Epithelial cell of proximal tubule (primary cell): ENCODE data around the gene VAMP4. TPM values are rescaled to one million over a fixed set of nuclear protein-coding genes. Genes with fewer than 3 reads are reported as not detected.

Experiments
- DNase-seq: peaks from one replicate; pipeline ENCODE4 v3.0.0-alpha.2; 2011; ENCODE audit warnings: low read depth
- H3K4me3 ChIP-seq: 2 replicates; pipeline ENCODE4 v1.5.1; 2011; ENCODE audit warnings: low read depth, mild to moderate bottlenecking, low read length
- total RNA-seq: library from RNA; depleted of rRNA; stranded (reverse); fragments of >200 nt; gene quantifications from 2 replicates; pipeline ENCODE4 v1.2.3, GENCODE V29; 2015
- TF ChIP-seq, protein P1 (sequence below): conservative IDR thresholded peaks from 2 replicates; pipeline ENCODE4 v1.5.1; 2012; ENCODE audit warnings: low read depth, mild to moderate bottlenecking, low read length

VAMP4 gene
- total RNA-seq, 1 donor from 2014 or later: 5.8 TPM

DNA sequence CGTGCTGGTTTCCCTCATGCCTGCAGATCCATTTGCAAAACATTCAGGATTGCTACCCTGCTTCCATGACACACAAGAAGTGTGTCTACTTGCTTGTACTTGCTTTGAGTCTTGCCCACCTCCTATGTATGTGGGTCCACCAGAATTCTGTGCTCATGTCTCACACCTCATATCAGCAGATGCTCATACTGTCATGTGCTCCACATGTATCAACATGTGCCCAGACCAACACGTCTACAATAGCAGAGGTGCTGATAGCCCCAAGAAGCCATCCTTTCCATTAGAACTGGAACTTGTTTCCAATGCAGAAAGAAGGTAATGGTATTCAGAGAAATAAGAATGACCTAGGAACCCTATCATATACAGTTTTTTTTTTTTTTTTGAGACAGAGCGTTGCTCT is 61.5 kb downstream of the VAMP4 start:
- no peak for DNase-seq
- TF ChIP-seq, protein P1, sequence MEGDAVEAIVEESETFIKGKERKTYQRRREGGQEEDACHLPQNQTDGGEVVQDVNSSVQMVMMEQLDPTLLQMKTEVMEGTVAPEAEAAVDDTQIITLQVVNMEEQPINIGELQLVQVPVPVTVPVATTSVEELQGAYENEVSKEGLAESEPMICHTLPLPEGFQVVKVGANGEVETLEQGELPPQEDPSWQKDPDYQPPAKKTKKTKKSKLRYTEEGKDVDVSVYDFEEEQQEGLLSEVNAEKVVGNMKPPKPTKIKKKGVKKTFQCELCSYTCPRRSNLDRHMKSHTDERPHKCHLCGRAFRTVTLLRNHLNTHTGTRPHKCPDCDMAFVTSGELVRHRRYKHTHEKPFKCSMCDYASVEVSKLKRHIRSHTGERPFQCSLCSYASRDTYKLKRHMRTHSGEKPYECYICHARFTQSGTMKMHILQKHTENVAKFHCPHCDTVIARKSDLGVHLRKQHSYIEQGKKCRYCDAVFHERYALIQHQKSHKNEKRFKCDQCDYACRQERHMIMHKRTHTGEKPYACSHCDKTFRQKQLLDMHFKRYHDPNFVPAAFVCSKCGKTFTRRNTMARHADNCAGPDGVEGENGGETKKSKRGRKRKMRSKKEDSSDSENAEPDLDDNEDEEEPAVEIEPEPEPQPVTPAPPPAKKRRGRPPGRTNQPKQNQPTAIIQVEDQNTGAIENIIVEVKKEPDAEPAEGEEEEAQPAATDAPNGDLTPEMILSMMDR: no peak

DNA sequence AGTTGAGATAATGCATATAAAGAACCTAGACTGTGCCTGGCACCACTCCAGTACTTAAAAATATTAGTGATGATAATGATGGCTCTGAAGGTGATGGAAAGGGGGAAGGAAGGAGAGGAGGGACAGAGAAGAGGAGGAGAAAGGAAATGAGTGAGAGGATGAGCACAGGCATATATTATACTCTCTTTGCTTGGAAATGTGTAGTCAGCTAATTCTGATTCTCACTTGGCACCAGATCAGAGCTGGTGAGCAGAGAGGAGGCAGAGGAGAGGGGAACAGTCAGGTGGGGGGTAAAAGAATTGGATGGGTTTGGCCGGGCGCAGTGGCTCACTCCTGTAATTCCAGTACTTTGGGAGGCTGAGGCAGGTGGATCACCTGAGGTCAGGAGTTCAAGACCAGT is 65.0 kb downstream of the VAMP4 start:
- DNase-seq: no peak
- TF ChIP-seq, protein P1: no peak
- H3K4me3 ChIP-seq: no peak overlapping the region

More for the DNA sequence above, 61.5 kb downstream of the VAMP4 start:
- no peak overlapping the region for H3K4me3 ChIP-seq

DNA sequence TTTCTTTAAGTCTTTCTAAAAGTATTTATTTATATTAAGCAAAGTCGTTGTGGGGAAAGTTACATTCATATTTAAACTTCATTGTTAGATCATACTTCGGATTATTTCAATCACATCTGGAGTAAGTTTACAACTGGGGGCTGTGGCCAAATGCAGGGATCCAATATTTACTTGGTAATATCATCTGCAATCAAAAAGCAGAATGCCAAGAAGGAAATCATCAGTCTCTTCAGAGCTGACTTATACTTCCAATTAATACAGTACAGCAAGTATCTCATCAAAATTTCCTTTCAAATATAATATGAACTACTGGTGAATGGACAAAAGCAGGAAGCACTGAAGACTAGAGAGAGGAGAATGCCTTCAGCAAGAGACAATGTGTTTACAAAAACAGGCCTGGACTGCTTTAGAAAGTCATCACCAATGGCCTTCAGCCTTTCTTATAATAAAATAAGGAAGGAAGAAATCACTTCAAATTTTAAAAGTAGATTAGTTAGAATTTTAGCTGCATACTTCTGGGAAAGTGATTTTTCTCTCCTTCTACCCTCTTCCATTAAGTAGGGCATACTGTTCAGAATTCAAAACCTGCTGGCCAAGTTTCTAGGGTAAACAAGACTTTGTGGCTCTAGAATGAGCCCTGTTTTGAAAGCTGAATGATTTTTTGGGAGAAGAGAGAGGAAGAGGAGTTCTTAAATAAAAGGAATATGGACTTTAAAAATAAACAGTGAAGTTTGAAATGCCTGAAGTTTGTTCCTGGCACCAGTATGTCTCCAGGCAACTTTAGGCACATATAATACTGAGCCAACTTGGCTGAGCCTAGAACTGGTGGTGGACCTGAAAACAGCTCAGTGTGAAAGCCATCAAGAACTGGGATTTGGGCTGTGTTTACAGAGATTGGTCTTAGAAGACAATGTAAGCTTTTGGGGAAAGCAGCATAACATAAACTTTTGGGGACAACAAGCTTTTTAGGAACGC is 67.1 kb downstream of the VAMP4 start:
- no peak for DNase-seq
- TF ChIP-seq, protein P1: no peak
- H3K4me3 ChIP-seq: no peak overlapping the region

DNA sequence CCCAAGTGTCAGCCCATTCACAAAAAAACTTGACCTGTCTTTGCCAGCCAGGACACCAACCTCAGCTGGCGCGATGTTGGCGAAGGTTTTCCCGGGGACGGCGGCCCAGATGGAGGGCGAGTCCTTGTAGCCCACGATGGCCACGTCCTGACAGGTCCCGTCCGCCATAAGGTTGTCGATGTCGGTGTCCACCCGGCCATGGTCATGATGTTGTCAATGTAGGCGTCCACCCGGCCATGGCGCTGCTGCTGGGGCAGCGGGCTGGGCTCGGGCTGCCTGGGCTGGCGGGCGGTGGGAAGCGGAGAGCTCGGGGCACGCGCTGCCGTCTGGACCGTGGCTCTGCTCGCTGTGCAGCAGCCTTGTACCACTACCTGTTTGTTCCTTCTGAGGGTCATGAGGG is 71.1 kb downstream of the VAMP4 start:
- TF ChIP-seq, protein P1: no peak
- no peak overlapping the region for H3K4me3 ChIP-seq
- DNase-seq: no peak

DNA sequence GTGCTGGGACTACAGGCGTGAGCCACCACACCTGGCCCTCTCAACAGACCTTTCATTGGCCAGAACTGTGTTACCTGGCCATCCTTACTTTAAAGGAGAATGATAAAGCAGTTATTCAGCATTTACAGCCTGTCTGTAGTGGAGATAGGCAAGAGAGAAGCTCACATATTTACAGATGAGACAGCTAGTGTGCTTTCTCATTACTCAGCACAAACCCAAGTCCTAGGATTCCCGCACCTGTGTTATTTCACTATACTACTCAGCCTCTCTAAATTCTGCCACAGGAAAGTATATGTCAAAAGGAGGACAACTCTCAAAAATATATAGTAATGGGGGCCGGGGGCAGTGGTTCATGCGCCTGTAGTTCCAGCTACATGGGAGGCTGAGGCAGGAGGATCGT is 73.5 kb downstream of the VAMP4 start:
- TF ChIP-seq, protein P1: no peak
- DNase-seq: no peak
- H3K4me3 ChIP-seq: no peak overlapping the region

DNA sequence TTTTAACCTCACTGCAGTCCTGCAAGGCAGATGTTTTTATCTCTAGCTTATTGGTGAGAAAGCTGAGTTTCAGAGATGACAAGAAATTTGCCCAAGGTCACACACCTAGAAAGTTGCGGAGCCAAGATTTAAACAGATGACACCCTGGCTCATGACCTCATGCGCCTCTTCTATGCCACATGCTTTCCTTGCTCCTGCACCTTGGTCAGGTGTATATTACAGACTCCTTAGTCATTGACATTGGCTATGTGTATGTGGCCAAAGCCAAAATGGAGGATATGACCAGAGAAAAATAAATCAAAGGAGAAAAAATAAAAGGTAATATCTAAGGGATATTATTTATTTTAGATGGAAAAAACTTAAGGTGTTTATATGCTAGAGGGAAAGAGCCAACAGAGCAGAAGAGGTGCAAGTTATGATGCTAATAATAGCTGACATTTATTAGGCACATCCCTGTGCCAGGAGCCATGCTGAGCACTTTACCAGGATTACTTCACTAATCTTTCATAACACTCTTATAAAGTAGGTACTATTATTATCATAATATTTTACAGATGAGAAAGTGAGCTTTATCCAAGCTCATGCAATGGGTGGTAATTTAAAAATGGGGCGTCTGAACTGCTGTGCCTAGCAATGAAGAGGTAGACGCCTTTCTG is 75.6 kb downstream of the VAMP4 start:
- no peak for DNase-seq
- H3K4me3 ChIP-seq: no peak overlapping the region
- TF ChIP-seq, protein P1: no peak
